Loucy (cell line): ENCODE results near the gene PFDN5.
A peak's percentile ranks its signal among the peaks of the same experiment; 100 is the strongest.

Experiments
- H2AFZ ChIP-seq: fragments of 200-600 bp; sonication (generic); 2 replicates; pipeline ENCODE4 v1.6.0; 2016; ENCODE audit warnings: antibody characterized with exemption, mild to moderate bottlenecking, low read length, moderate library complexity
- H3F3A ChIP-seq: fragments of 200-600 bp; 2 replicates; pipeline ENCODE4 v1.6.0; 2016; ENCODE audit warnings: antibody characterized with exemption, low read depth, mild to moderate bottlenecking
- H3K27me3 ChIP-seq: fragments of 200-600 bp; sonication (generic); 2 replicates; pipeline ENCODE4 v1.6.1; 2014; ENCODE audit warnings: low read length, mild to moderate bottlenecking; ENCODE audit not compliant: insufficient read depth, poor library complexity, severe bottlenecking
- H3K36me3 ChIP-seq: fragments of 200-600 bp; sonication (generic); 2 replicates; pipeline ENCODE4 v1.6.1; 2016; ENCODE audit warnings: low read length; ENCODE audit not compliant: insufficient read depth
- H3K4me1 ChIP-seq: fragments of 200-600 bp; sonication (generic); 2 replicates; pipeline ENCODE4 v1.5.1; 2014; ENCODE audit warnings: low read length, mild to moderate bottlenecking; ENCODE audit not compliant: insufficient read depth, poor library complexity, severe bottlenecking
- H3K4me2 ChIP-seq: fragments of 200-600 bp; sonication (generic); 2 replicates; pipeline ENCODE4 v1.6.0; 2014; ENCODE audit warnings: antibody characterized with exemption, low read length, low read depth, mild to moderate bottlenecking; ENCODE audit not compliant: poor library complexity, severe bottlenecking
- H3K4me3 ChIP-seq: fragments of 200-600 bp; sonication (generic); 2 replicates; pipeline ENCODE4 v1.5.1; 2014; ENCODE audit warnings: low read length, mild to moderate bottlenecking, mixed read lengths; ENCODE audit not compliant: poor library complexity, severe bottlenecking
- H3K79me2 ChIP-seq: fragments of 200-600 bp; sonication (generic); 2 replicates; pipeline ENCODE4 v1.6.1; 2014; ENCODE audit warnings: low read length; ENCODE audit not compliant: insufficient read depth
- H3K9ac ChIP-seq: fragments of 200-600 bp; sonication (generic); 2 replicates; pipeline ENCODE4 v1.6.0; 2014; ENCODE audit warnings: mild to moderate bottlenecking, low read depth, low read length, moderate library complexity; ENCODE audit not compliant: poor library complexity, severe bottlenecking
- H3K9me2 ChIP-seq: fragments of 200-600 bp; sonication (generic); replicated peaks from 2 replicates; pipeline ENCODE4 v1.6.1; 2016; ENCODE audit warnings: low read depth, low read length, mixed read lengths
- H3K9me3 ChIP-seq: fragments of 200-600 bp; sonication (generic); 2 replicates; pipeline ENCODE4 v1.6.1; 2014; ENCODE audit warnings: mild to moderate bottlenecking, antibody characterized with exemption, low read length, low read depth; ENCODE audit not compliant: insufficient read depth
- H4K20me1 ChIP-seq: fragments of 200-600 bp; sonication (generic); 2 replicates; pipeline ENCODE4 v1.6.0; 2014; ENCODE audit warnings: antibody characterized with exemption, low read length, mild to moderate bottlenecking; ENCODE audit not compliant: insufficient read depth, poor library complexity, severe bottlenecking
- EZH2phosphoT487 ChIP-seq: fragments of 200-600 bp; IDR thresholded peaks from 2 replicates; pipeline ENCODE4 v1.6.1; 2018; ENCODE audit warnings: antibody characterized with exemption, mild to moderate bottlenecking, moderate library complexity, borderline replicate concordance
- TF ChIP-seq, protein P1 (sequence below): fragments of 200-600 bp; sonication (generic); conservative IDR thresholded peaks from 2 replicates; pipeline ENCODE4 v1.5.1; 2014; ENCODE audit warnings: mild to moderate bottlenecking, antibody characterized with exemption, low read length

PFDN5 gene

DNA sequence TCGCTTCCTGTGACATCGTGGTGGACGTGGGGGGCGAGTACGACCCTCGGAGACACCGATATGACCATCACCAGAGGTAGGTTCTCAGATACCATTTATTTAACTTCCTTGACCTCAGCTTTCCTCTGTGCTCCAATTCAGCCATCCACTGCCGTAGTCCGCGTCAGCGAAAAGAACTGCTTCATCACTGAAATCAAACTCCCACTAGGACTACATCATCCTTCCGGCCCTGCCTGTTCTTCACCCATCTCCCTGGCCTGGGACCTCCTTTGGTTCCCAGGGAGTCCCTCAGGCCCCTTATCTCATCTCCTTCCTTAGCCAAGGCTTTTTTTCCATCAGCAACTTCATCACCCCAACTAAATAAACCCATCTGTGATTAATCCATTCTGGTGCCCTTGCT lies 4.8 kb downstream of the PFDN5 start:
- Histone ChIP-seq H3K9me2 (no peaks in the 10 kb centered on the region), H3K4me1 (peaks cover 28% of the 10 kb centered on the region), H3K9ac (peak overlapping the region; percentile 73), H3K79me2 (peaks cover 42% of the 10 kb centered on the region), H3K4me3 (peak overlapping the region; percentile 93), H3F3A (no peaks in the 10 kb centered on the region; the same call in 1 of the 2 replicates), H3K36me3 (peaks cover under 1% of the 10 kb centered on the region; the same call in 1 of the 2 replicates), H3K9me3 (no peaks in the 10 kb centered on the region), H2AFZ (peak overlapping the region; percentile 76; the same call in 1 of the 2 replicates), H4K20me1 (peaks cover 3% of the 10 kb centered on the region), H3K4me2 (peak overlapping the region; percentile 96), H3K27me3 (no peaks in the 10 kb centered on the region)
- TF ChIP-seq, protein P1, sequence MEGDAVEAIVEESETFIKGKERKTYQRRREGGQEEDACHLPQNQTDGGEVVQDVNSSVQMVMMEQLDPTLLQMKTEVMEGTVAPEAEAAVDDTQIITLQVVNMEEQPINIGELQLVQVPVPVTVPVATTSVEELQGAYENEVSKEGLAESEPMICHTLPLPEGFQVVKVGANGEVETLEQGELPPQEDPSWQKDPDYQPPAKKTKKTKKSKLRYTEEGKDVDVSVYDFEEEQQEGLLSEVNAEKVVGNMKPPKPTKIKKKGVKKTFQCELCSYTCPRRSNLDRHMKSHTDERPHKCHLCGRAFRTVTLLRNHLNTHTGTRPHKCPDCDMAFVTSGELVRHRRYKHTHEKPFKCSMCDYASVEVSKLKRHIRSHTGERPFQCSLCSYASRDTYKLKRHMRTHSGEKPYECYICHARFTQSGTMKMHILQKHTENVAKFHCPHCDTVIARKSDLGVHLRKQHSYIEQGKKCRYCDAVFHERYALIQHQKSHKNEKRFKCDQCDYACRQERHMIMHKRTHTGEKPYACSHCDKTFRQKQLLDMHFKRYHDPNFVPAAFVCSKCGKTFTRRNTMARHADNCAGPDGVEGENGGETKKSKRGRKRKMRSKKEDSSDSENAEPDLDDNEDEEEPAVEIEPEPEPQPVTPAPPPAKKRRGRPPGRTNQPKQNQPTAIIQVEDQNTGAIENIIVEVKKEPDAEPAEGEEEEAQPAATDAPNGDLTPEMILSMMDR = no peak
- no peak for TF ChIP-seq EZH2phosphoT487

DNA sequence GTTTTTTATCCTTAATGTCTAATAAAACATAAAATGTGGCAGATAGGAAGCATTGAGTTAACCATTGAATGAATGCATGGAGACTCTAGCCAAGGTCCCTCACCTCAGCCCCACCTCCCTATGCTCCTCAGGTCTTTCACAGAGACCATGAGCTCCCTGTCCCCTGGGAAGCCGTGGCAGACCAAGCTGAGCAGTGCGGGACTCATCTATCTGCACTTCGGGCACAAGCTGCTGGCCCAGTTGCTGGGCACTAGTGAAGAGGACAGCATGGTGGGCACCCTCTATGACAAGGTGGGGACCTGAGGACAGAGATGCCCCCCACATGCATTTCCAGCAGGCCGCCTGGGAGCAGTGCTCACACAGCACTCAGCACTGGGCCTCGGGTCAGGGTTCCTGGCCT lies 7.6 kb downstream of the PFDN5 start:
- Histone ChIP-seq H3F3A (no peaks in the 10 kb centered on the region; the same call in 1 of the 2 replicates), H3K4me3 (no peak overlapping the region), H3K4me2 (peak overlapping the region; percentile 10), H3K9me2 (no peaks in the 10 kb centered on the region), H3K9ac (peak overlapping the region; percentile 31), H2AFZ (no peak overlapping the region), H3K79me2 (peaks cover 19% of the 10 kb centered on the region), H3K36me3 (peaks cover 27% of the 10 kb centered on the region; the same call in 1 of the 2 replicates), H3K27me3 (no peaks in the 10 kb centered on the region), H4K20me1 (peaks cover 3% of the 10 kb centered on the region), H3K4me1 (peaks cover 20% of the 10 kb centered on the region), H3K9me3 (no peaks in the 10 kb centered on the region)
- TF ChIP-seq, protein P1 = no peak
- no peak for TF ChIP-seq EZH2phosphoT487

DNA sequence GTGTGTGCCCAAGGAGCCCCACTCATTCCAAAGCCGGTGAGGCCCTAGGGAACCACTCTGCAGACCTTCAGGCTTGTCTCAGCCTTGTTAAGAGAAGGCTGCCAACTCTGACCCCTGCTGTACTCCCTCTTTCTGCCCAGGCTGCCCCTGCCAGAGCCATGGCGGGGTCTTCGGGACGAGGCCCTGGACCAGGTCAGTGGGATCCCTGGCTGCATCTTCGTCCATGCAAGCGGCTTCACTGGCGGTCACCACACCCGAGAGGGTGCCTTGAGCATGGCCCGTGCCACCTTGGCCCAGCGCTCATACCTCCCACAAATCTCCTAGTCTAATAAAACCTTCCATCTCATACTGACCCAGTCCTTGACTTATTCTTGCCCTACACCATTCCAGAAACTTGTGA lies 11.5 kb downstream of the PFDN5 start:
- Histone ChIP-seq H3K9ac (no peak overlapping the region), H3K36me3 (peaks cover 35% of the 10 kb centered on the region; the same call in 1 of the 2 replicates)
- TF ChIP-seq, protein P1 = no peak
- no peak for TF ChIP-seq EZH2phosphoT487

More for the DNA sequence above, 11.5 kb downstream of the PFDN5 start:
- no peak overlapping the region for H3K4me3 ChIP-seq
- H3F3A ChIP-seq = no peaks in the 10 kb centered on the region
- H3K4me2 ChIP-seq = no peak overlapping the region
- no peak overlapping the region for H2AFZ ChIP-seq
- no peaks in the 10 kb centered on the region for H3K4me1 ChIP-seq
- H3K79me2 ChIP-seq = no peaks in the 10 kb centered on the region; the same call in 1 of the 2 replicates
- no peaks in the 10 kb centered on the region for H3K27me3 ChIP-seq
- no peaks in the 10 kb centered on the region for H3K9me2 ChIP-seq
- H3K9me3 ChIP-seq = no peaks in the 10 kb centered on the region
- no peaks in the 10 kb centered on the region for H4K20me1 ChIP-seq
